Measurements from ENCODE around the gene OLIG1. TPM values are rescaled to one million over a fixed set of nuclear protein-coding genes. Genes with fewer than 3 reads are reported as not detected.

OLIG1 gene
- total RNA-seq, 2 experiments from 2014 or later: not detected

DNA sequence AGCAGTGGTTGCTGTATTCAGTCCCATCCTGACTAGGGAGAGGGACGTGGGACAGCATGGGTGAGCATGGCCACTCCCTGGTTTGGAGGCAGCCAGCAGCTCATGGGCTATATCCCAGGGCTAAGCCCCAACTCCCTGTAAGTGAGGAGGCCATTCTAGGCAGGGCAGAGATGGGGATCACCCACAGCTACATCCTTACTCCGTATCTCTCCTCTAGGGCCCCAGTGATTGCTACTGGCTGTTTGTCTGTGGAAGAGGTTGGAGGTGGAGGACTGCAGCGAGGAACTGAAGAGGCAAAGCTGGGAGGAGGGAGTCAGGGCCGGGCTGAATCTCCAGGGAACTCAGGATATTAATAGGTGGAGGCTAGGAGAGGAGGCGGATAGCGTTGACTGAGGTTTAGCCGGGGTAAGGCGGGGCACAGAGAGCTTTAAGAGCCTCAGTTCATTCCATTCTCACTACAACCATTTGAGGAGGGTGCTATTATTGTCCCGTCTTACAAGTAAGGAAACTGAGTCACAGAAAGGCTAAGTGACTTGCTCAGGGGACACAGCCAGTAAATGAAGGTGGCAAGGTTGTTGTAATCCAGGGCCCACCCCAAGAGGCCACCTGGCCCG is 37.4 kb upstream of the OLIG1 start:
- no peak overlapping the region for H3K27ac Mint-ChIP-seq
- H3K27me3 Mint-ChIP-seq (ENCODE audit: low read depth): peaks cover 39% of the 10 kb centered on the region
- H3K4me1 Mint-ChIP-seq (ENCODE audit: low read depth): peaks cover 24% of the 10 kb centered on the region
- no peaks in the 10 kb centered on the region for H3K36me3 Mint-ChIP-seq (ENCODE audit: low read depth)
- H3K4me3 Mint-ChIP-seq: no peak overlapping the region
- CTCF ChIA-PET: no interaction called here
- H3K9me3 Mint-ChIP-seq: no peaks in the 10 kb centered on the region
- intact Hi-C loops (cut with micrococcal nuclease): no loop called here
- DNase-seq: no peak

DNA sequence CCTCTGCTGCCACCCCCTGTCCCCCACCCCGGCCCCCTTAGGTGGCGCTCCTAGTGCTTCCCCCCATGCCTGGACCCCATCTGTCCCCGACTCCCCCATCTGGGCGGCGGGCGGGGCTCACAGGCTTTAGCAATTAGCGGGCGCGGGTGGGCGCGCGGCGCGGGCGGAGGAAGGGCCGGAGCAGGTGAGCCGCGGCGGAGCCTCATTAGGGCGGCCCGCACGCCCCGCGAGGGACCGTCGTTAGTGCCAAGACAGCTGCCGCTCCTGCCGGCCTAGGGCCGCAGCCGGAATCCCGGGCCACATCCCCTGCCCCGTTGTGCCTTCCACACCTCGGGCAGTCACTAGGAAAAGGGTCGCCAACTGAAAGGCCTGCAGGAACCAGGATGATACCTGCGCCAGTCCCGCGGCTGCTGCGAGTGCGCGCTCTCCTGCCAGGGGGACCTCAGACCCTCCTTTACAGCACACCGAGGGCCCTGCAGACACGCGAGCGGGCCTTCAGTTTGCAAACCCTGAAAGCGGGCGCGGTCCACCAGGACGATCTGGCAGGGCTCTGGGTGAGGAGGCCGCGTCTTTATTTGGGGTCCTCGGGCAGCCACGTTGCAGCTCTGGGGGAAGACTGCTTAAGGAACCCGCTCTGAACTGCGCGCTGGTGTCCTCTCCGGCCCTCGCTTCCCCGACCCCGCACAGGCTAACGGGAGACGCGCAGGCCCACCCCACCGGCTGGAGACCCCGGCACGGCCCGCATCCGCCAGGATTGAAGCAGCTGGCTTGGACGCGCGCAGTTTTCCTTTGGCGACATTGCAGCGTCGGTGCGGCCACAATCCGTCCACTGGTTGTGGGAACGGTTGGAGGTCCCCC is 36.6 kb upstream of the OLIG1 start:
- H3K27ac Mint-ChIP-seq: no peak overlapping the region
- H3K4me3 Mint-ChIP-seq: no peak overlapping the region
- CTCF ChIA-PET: no interaction called here
- H3K36me3 Mint-ChIP-seq (ENCODE audit: low read depth): no peaks in the 10 kb centered on the region
- no peak for DNase-seq
- H3K9me3 Mint-ChIP-seq: no peaks in the 10 kb centered on the region
- peaks cover 33% of the 10 kb centered on the region for H3K27me3 Mint-ChIP-seq (ENCODE audit: low read depth)
- intact Hi-C loops (cut with micrococcal nuclease): no loop called here
- peaks cover 21% of the 10 kb centered on the region for H3K4me1 Mint-ChIP-seq (ENCODE audit: low read depth)

DNA sequence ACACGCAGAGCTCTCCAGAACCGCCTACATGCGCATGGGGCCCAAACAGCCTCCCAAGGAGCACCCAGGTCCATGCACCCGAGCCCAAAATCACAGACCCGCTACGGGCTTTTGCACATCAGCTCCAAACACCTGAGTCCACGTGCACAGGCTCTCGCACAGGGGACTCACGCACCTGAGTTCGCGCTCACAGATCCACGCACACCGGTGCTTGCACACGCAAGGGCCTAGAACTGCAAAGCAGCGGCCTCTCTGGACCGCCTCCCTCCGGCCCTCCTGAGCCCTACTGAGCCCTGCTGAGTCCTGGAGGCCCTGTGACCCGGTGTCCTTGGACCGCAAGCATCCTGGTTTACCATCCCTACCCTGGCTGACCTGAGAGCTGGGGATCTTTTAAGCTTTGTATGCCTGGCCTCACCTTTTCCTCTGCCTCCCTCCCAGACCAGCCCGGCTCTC is 36.0 kb upstream of the OLIG1 start:
- no peaks in the 10 kb centered on the region for H3K36me3 Mint-ChIP-seq (ENCODE audit: low read depth)
- peaks cover 27% of the 10 kb centered on the region for H3K27me3 Mint-ChIP-seq (ENCODE audit: low read depth)
- intact Hi-C loops (cut with micrococcal nuclease): no loop called here
- peaks cover 15% of the 10 kb centered on the region for H3K4me1 Mint-ChIP-seq (ENCODE audit: low read depth)
- no peak overlapping the region for H3K4me3 Mint-ChIP-seq
- H3K27ac Mint-ChIP-seq: no peak overlapping the region
- H3K9me3 Mint-ChIP-seq: no peaks in the 10 kb centered on the region
- CTCF ChIA-PET: interaction anchor here (1.1 kb wide), 1 partner anchor 162 kb away, joined by 3 read pairs; no protein-coding TSS in a partner anchor
- no peak for DNase-seq

DNA sequence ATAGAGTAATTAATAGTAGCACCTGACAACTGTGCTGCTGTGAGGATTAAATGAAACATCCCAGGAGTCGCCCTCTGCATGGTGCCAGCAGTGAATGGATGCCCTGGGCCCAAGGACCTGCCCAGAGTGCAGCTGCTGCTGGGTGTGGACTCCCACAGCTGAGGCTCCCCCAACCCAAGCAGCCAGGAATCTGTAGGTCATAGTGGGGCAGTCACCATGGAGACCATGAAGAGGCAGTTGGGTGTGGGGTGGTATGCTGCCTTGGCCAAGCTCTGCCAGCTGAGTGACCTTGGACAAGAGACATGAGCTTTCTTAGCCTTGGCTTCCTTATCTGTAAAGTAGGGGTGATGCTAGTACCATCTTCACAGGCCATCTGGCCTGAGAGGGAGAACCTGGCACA is 34.8 kb upstream of the OLIG1 start:
- no peaks in the 10 kb centered on the region for H3K9me3 Mint-ChIP-seq
- CTCF ChIA-PET: interaction anchor here (1.1 kb wide), 1 partner anchor 161 kb away, joined by 3 read pairs; no protein-coding TSS in a partner anchor
- intact Hi-C loops (cut with micrococcal nuclease): no loop called here

DNA sequence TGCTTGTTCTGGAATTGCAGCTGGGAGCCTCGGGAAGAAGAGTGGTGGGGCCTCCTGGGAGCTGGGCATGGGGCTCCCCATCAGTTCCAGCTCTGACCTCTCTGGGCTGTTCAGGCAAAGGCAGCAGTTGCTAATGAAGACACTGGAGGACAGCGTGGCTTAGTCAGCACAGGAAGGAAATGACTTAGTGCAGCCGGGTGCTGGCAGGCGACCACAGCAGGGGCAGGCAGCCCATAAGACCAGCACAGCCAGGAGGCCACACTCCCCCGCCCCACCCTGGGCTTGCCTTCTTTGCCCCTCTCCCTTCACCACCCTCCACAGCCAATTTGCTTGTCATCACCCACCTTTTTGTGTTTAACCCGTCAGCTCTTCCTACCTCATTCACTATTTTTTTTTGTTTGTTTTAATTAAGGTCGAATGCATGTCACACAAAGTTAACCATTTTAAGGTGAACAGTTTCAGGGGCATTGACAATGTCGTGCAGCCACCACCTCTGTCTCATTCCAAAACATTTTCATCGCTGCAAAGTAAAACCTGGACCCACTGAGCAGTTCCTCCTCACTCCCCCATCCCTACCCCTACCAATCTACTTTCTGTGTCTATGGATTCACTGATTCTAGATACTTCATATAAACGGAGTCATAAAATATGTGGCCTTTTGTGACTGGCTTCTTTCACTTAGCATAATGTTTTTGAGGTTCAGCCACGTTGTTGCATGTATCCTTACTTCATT is 33.3 kb upstream of the OLIG1 start:
- Mint-ChIP-seq H3K4me1 (ENCODE audit: low read depth) (peaks cover 8% of the 10 kb centered on the region), H3K27ac (no peak overlapping the region), H3K27me3 (ENCODE audit: low read depth) (peaks cover 8% of the 10 kb centered on the region), H3K36me3 (ENCODE audit: low read depth) (no peaks in the 10 kb centered on the region), H3K4me3 (no peak overlapping the region), H3K9me3 (no peaks in the 10 kb centered on the region)
- DNase-seq: peak; percentile 39
- CTCF ChIA-PET: interaction anchor here (0.6 kb wide), 1 partner anchor 1248 kb away, joined by 3 read pairs; no protein-coding TSS in a partner anchor
- intact Hi-C loops (cut with micrococcal nuclease): no loop called here

More for the DNA sequence above, 34.8 kb upstream of the OLIG1 start:
- Mint-ChIP-seq H3K27me3 (ENCODE audit: low read depth) (peaks cover 15% of the 10 kb centered on the region), H3K36me3 (ENCODE audit: low read depth) (no peaks in the 10 kb centered on the region), H3K4me3 (no peak overlapping the region), H3K4me1 (ENCODE audit: low read depth) (peaks cover 8% of the 10 kb centered on the region), H3K27ac (no peak overlapping the region)
- DNase-seq: no peak

DNA sequence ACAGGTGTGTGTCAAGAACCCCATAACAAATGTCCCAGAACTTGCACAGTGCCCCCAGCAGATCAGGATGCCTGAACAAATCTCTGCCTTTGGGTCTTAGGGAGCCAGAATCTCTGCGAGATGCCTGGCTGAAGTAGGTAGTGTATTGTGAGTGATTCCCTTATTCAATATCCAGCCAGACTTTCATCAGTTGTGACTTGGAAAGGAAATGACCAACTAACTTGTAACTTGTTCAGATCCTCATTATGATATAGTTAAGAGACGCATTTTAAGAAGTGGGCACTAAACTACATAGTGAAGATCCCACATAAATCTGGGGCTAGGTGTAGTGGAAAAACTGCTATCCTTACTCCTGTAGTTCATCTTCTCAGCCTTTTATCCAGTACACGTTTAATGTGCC is 32.4 kb upstream of the OLIG1 start:
- Mint-ChIP-seq H3K36me3 (ENCODE audit: low read depth) (no peaks in the 10 kb centered on the region), H3K4me3 (no peak overlapping the region), H3K27me3 (ENCODE audit: low read depth) (peaks cover 5% of the 10 kb centered on the region), H3K27ac (no peak overlapping the region), H3K9me3 (no peaks in the 10 kb centered on the region), H3K4me1 (ENCODE audit: low read depth) (peaks cover 8% of the 10 kb centered on the region)
- CTCF ChIA-PET: interaction anchor here (0.6 to 2.0 kb wide), 3 partner anchors 17 to 1311 kb away, joined by 3 to 10 read pairs (median 4); no protein-coding TSS in a partner anchor
- intact Hi-C loops (cut with micrococcal nuclease): no loop called here
- no peak for DNase-seq

DNA sequence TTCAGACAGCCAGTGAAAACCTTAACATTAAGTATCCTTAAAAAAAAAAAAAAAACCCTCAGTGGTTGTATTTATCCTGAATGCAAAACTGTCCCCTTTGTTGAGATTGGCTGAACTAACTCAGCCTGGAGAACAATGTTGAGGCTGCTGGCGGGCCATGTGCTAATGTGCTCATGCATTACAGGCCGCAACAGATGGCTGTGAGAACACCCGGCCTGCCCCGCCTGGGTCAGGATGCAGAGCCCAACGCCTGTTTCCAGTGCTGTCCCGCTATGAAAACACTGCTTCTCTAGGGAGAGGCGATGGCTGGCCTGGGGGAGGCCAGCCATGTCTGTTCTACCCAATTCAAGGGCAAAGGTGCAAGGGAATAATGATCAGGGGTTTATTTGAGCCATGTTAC is 30.4 kb upstream of the OLIG1 start:
- H3K4me3 Mint-ChIP-seq: no peak overlapping the region
- H3K36me3 Mint-ChIP-seq (ENCODE audit: low read depth): no peaks in the 10 kb centered on the region
- H3K9me3 Mint-ChIP-seq: no peaks in the 10 kb centered on the region
- peaks cover 6% of the 10 kb centered on the region for H3K27me3 Mint-ChIP-seq (ENCODE audit: low read depth)
- H3K4me1 Mint-ChIP-seq (ENCODE audit: low read depth): peaks cover 8% of the 10 kb centered on the region
- CTCF ChIA-PET: no interaction called here
- intact Hi-C loops (cut with micrococcal nuclease): no loop called here
- DNase-seq: no peak
- H3K27ac Mint-ChIP-seq: no peak overlapping the region

DNA sequence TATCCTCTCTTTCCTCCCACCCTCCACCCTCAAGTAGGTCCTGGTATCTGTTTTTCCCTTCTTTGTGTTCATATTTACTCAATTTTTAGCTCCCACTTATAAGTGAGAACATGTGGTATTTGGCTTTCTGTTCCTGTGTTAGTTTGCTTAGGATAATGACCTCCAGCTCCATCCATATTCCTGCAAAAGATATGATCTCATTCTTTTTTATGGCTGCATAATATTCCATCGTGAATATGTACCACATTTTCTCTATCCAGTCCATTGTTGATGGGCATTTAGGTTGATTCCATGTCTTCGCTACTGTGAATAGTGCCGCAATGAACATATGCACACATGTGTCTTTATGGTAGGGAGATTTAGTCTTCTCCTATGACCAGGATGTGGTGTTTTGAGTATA is 29.7 kb upstream of the OLIG1 start:
- CTCF ChIA-PET: no interaction called here
- H3K9me3 Mint-ChIP-seq: no peaks in the 10 kb centered on the region
- DNase-seq: no peak
- intact Hi-C loops (cut with micrococcal nuclease): no loop called here
- peaks cover 8% of the 10 kb centered on the region for H3K4me1 Mint-ChIP-seq (ENCODE audit: low read depth)
- H3K27me3 Mint-ChIP-seq (ENCODE audit: low read depth): peaks cover 6% of the 10 kb centered on the region
- no peak overlapping the region for H3K27ac Mint-ChIP-seq
- H3K36me3 Mint-ChIP-seq (ENCODE audit: low read depth): no peaks in the 10 kb centered on the region
- no peak overlapping the region for H3K4me3 Mint-ChIP-seq

DNA sequence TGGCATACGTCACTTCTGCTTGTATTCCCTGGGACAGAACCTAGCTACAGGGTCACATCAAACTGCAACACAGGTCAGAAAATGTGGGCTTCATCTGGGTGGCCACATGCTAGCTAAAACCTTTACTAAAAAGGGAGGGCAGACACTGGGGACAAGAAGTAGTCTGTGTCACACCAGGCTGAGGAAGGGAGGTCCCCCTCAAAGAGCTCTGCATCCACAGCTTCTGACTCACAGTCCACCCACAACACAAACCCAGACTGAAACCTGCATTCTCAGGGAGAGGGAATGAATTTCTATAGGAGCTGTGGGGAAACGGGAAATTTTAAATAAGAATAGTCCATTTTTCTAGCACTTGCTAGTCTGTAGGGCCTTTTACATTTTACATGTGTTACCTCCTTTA is 28.0 kb upstream of the OLIG1 start:
- DNase-seq: no peak
- Mint-ChIP-seq H3K9me3 (no peaks in the 10 kb centered on the region), H3K27ac (no peak overlapping the region), H3K4me1 (ENCODE audit: low read depth) (no peaks in the 10 kb centered on the region), H3K36me3 (ENCODE audit: low read depth) (no peaks in the 10 kb centered on the region), H3K4me3 (no peak overlapping the region), H3K27me3 (ENCODE audit: low read depth) (peaks cover 8% of the 10 kb centered on the region)
- CTCF ChIA-PET: interaction anchor here (0.6 to 1.2 kb wide), 2 partner anchors 9 to 101 kb away, joined by 3 read pairs; no protein-coding TSS in a partner anchor
- intact Hi-C loops (cut with micrococcal nuclease): no loop called here

DNA sequence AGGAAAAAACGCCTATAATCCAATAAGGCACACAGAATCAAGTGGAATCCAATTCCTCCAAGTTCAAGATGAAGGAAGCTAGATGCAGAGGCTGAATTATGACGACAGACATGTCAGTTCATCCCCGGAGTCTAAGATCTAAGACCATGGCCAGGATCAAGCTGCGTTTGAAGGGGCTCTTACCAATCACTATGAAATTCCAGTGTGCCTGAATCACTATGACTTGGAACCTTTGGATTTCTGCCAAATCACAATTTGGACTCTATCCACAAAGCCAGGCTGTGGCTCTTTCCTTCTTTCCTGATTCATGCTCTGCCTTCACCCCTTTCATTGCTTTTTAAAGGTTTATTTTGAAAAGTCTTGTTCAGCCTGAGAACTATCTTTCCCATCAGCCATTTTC is 27.1 kb upstream of the OLIG1 start:
- Mint-ChIP-seq H3K36me3 (ENCODE audit: low read depth) (no peaks in the 10 kb centered on the region), H3K9me3 (no peaks in the 10 kb centered on the region), H3K27ac (no peak overlapping the region), H3K4me1 (ENCODE audit: low read depth) (no peaks in the 10 kb centered on the region), H3K4me3 (no peak overlapping the region), H3K27me3 (ENCODE audit: low read depth) (peaks cover 13% of the 10 kb centered on the region)
- CTCF ChIA-PET: no interaction called here
- intact Hi-C loops (cut with micrococcal nuclease): no loop called here
- no peak for DNase-seq

DNA sequence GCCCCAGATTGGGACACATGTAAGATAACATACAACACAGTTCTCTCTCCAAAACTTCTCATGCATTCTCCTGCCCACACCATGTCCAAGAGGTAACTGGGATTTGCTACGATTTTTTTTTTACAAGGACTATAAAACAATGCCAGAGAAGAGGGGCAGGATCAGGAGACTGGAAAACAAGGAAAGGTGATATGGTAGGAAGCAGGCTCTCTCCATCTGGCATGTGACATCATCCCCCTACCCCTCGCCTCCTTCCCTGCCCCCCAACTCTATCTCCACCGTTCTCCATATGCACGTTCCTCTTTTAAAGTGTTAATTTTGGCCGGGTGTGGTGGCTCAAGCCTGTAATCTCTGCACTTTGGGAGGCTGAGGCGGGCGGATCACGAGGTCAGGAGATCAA is 23.5 kb upstream of the OLIG1 start:
- Mint-ChIP-seq H3K27ac (no peak overlapping the region), H3K27me3 (ENCODE audit: low read depth) (peaks cover 13% of the 10 kb centered on the region), H3K36me3 (ENCODE audit: low read depth) (no peaks in the 10 kb centered on the region), H3K9me3 (no peaks in the 10 kb centered on the region), H3K4me3 (no peak overlapping the region), H3K4me1 (ENCODE audit: low read depth) (no peaks in the 10 kb centered on the region)
- CTCF ChIA-PET: no interaction called here
- no peak for DNase-seq
- intact Hi-C loops (cut with micrococcal nuclease): no loop called here

DNA sequence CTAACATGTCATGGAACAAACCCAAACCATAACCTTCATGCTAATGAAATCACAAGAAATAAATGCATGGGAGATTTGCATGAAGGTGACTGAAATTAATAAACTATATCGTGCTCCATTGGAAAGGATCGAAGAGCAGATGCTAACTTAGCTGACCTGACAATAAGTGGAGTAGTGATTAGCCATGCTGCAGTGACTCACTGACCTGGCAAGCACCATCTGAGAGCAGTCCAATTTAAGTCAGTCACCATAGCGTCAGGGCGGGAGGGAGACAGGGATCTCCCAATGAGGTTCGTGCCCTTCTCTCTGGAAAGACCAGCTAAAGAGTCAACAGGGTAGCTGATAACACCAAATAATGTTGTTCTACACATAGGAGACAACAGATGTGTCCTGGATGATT is 22.7 kb upstream of the OLIG1 start:
- H3K4me3 Mint-ChIP-seq: no peak overlapping the region
- peaks cover 10% of the 10 kb centered on the region for H3K27me3 Mint-ChIP-seq (ENCODE audit: low read depth)
- H3K9me3 Mint-ChIP-seq: no peaks in the 10 kb centered on the region
- CTCF ChIA-PET: no interaction called here
- no peak for DNase-seq
- no peaks in the 10 kb centered on the region for H3K36me3 Mint-ChIP-seq (ENCODE audit: low read depth)
- no peak overlapping the region for H3K27ac Mint-ChIP-seq
- no peaks in the 10 kb centered on the region for H3K4me1 Mint-ChIP-seq (ENCODE audit: low read depth)
- intact Hi-C loops (cut with micrococcal nuclease): no loop called here

Measured in activated naive CD4-positive, alpha-beta T cell treated with anti-CD3 and anti-CD28 coated beads for 36 hours (primary cell).